HG02973 (cell line): ENCODE data around the gene TTLL11.

Source experiments
- ATAC-seq: cut with Tn5 transposase; IDR thresholded peaks from one replicate; pipeline ENCODE4 v1.9.1; 2021; ENCODE audit warnings: moderate library complexity; ENCODE audit not compliant: unreplicated experiment

Gene TTLL11

DNA sequence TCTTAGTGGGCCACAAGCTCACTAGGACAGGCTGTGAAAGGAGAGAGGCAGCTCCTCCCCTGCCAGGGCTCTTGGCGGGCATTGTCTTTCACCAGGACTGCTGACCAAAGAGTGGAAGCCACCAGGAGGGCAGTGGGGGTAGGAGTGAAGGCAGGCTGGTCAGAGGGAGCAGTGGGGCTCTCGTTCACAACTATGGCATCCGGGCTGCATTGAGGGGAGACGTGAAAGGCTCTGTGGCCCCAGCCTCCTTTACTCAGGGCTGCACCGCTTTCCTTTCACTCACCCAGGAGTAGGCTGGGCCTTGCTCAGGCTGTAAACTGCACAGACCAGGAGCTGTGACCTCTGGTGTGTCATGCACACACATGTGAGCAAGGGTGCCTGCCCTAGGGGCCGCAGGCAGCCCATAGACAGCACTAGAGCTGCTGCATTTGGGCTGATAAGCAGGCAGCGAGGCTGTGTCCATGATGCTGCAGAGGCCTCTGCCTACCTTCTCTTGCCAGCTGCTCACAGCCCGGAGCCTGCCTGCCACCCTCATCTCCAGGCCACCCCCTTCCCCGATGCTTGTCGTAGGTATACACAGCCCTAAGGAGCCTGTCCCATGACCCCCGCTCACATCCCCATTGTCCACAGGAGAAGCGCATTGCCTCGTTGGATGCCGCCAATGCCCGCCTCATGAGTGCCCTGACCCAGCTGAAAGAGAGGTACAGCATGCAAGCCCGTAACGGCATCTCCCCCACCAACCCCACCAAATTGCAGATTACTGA lies 311.2 kb downstream of the TTLL11 start:
- no peak for ATAC-seq

DNA sequence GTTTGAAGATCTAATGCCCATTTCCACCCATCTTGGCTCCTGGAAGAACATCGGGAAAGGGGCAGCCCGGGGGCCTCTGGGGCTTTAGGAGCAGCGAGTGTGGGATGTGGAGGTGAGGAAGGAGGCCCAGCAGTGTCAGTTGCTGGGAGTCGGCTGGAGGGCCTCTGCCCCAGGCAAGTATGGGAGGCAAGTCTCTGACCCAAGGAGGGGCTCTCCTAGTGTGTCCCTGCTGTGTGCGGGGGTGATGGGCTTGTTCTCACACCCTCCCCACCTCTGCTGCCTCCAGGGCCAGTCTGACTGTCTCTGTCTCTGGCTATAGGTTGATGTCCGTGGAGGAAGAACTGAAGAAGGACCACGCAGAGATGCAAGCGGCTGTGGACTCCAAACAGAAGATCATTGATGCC lies 312.0 kb downstream of the TTLL11 start:
- ATAC-seq, result no peak

DNA sequence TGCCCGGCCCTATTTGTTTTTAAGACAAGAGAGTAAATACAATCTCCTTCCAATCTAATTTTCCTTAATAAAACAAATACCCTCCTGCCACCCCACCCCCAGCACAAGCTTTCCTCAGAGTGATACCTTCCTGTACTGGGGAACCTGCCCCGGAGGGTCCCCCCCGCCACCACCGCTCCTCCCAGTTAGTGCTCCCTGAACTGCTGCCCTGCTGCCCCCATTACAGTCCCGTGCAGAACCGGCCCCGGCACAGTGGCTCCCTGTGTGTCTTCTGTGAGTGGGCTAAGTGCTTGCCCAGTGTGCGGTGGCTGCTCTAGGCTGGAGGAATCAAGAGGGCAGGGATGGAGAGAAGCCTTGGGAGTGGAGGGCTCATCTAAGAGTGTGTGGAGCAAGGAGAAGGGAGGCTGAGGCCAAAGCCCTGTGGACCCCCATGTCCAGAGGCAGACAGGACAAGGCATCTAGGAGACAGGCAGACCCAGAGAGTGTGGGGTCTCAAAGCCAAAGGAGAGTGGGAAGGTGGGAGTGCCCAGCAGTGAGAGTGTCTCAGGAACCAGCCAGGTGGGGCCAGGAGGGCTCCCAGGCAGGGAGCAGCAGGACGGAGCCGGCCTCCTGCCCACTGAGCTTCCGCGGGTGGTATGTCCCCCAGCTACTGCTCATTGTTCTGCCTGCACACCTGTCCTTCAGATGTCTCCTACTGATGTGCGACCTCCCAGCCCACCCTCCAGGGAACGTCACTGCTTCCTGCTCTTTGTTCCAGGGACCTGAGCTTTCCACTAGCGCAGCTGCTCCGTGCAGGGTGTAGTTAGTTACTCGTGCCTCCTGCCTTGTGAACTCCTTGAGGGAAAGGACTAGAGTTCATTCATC lies 312.7 kb downstream of the TTLL11 start:
- ATAC-seq, result no peak

DNA sequence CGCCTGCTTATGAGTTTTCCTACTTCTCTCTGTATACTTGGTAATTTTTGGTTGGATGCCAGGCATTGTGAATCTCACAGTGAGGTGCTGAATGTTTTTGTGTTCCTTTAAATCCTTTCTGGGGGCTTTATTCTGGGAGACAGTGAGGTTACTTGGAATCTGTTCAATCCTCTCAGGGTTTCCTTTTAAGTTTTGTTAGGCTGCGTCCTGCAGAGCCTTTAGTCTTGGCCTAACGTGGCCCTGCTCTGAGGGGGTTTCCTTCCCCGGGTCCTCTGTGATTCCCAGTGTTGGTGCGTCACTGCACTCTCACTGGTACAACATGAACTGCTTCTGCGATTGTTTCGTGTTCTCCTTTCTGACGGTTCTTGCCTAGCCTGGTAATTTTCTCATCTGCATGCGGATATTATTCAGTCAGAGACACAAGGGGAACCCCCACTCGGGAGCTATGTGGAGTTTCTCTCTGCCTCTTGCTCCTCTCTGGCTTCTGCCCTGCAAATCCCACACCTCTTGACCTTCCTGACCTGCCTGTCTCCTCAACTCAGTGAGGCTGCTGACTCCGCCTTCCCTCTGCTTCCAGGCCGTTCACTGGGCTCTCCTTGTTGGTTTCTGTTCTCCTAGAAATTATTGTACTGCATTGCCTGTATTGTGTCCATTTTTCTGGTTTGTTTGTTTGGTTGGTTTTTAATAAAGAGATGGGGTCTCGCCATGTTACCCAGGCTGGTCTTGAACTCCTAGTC lies 313.6 kb downstream of the TTLL11 start:
- ATAC-seq, result no peak

DNA sequence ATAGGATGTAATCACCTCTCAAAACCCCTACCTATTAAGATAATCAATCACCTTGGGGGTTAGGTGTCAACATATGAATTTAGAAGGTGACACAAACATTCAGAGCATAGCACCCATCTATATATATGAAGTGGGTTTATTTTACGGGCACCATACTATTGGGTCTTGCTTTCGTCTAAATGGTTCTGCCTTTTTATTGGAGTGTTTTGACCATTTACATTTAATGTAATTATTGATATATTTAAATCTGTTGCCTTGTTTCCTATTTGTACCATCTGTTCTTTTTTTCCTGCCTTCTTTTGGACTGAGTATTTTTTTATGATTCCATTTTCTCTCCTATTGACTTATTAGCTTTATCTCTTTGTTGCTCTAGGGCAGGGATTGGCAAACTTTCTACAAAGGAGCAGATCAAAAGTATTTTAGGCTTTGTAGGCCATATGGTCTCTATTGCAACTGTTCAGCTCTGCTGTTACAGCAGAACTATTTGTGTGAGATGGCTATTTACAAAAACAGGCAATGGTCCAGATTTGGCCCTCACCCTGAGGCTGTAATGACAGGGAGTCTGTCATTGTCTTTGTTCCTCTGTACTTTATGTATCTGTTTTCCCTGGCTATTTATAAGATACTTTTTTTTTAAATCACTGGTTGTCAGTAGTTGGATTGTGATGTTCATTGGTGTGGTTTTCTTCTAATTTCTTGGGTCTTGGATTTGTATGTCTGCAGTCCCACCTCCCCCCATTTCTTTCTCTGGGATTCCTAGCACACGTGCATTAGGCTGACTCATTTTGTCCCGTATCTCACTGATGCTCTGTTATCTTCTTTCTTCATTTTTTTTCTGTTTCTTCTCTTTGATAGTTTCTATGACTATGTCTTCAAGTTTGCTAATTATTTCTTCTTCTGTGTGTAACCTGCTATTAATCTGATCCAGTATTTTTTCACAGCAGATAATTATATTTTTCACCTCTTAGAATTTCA lies 314.6 kb downstream of the TTLL11 start:
- no peak for ATAC-seq

DNA sequence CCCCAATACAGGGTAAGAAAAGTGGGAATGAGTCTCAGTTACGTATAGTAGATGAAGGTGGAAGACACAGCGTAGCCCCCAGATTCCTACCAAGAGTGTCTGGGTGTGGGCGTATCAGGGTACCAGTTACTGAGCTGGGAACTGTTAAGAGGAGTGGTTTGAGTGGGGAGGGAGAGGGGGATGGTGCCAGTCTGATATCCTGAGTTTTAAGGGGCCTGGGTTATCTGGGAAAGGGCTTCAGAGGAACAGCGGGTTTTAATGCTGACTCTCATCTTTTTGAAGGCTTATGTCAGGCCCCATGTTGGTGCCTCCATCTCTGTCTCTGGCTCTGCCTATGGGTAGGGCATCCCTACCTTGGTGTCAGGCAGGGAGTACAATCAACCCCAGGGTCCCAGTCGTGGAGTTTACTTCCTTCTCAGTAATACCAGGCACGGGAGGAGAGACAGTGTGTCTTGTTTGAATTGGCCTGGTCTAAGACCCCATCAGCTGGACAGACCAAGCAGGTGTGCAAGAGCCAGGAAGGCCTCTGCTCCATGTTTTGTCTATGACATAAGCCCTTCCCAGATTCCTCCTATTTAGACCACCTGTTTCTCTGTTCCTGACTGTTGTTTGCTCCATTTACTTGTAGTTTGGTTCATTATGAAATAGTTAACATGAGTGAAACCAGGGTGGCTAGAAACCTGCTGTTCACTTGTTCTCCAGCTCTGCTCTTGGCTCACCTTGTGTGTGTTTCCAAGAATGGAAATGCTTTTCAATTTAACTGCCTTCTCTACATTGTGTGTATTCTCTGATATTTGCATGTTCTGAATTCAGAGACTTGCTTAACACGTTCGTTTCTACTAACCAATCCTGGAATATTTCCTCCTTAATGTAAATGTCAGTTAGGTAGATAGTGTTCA lies 316.1 kb downstream of the TTLL11 start:
- ATAC-seq, result no peak

DNA sequence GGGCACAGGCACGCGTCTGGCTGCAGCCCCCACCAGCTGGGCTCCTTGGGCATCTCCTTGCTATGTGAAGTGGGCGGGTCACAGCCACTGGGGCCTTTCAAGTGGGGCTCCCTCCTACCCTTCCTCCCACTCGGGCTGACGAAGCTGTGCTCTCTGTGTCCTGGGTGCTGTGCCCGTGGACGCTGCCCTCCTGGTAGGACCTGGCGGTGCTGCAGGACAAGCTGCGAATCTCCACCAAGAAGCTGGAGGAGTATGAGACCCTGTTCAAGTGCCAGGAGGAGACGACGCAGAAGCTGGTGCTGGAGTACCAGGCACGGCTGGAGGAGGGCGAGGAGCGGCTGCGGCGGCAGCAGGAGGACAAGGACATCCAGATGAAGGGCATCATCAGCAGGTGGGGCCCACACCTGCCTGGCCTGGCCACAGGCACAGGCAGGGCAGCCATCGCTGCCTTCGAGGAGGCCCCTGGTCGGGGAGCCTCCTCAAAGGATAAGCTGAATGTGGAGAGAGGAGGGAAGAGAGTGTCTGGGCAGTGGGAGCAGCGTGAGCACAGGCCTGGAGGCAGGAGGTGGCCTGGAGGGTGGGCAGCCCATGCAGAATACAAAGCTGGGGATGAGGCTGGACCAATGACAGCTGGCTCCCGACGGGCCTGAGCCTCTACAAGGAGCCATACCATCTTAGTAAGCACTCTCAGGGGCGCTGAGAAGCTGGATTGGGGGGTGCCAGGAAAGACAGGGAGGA lies 316.9 kb downstream of the TTLL11 start:
- ATAC-seq, result no peak

DNA sequence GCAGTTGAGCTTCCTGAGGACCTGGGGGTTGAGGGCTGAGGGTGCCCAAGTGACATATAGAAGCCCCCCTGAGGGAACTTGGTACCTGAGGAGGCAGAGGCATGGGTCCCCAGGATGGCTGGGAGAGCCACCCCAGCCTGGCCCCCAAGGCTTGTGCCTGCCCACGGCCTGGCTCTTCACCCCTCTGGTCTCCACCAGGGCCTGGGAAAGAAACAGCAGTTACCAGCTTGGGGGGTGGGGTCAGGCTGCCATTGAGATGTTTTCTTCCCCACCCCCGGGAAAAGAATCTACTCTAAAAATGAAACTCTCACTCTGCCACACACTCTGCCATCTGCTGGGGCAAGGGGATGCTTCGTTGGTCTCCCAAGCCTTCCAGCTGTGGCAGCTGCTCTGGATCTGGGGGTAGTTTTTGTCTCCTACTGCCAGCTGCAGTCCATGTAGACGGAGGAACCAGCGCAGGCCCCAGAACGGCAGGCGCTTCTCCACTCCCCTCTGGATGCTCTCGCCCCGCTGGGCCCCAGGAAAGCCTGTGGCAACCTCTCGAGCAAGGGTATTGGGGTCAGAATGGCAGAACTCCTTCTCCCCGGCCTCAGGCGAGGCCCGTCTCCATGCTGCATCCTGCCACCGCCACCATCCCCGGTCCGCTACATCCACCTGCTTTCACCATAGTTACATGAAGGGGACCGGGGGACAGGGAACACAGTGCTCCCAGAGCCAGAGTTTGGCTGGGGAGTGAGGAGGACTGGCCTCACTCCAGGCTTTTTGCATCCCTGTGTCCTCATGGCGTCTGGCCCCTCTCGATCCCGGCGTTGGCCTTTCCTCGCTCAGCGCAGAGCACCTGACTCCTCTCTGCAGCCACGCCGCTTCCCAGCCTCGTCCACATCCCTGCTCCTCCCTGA lies 318.1 kb downstream of the TTLL11 start:
- no peak for ATAC-seq

DNA sequence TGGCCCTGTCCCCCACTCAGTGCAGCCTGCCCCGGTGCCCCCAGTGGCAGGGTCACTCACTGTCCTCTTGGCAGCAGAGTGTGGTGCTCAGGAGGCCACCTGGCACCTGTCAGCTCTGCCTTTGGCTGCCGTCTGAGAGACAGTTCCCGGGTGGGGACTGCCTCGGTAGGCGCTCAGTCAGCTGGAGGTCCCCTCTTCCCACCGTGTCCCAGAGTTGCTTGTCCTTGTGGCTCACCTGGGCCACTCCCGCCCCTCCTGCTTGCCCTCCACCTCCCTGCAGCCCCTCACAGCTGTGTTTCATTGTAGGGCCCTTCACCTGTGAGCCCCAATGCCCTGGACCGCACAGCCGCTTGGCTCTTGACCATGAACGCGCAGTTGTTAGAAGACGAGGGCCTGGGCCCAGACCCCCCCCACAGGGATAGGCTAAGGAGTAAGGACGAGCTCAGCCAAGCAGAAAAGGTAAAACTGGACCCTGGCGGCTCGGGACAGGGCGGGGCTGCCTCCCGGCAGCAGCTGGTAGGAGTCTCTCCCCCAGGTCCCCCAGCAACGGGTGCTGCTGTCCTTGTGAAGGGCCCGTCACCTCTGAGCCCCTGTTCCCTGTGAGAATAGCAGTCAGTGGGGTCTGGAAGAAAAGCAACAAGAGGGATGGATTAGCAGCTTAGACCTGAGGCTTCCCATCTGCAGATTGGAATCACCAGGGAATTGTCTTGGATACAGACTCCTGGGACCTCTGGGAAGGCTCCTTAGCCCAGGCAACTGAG lies 319.0 kb downstream of the TTLL11 start:
- ATAC-seq, result no peak

DNA sequence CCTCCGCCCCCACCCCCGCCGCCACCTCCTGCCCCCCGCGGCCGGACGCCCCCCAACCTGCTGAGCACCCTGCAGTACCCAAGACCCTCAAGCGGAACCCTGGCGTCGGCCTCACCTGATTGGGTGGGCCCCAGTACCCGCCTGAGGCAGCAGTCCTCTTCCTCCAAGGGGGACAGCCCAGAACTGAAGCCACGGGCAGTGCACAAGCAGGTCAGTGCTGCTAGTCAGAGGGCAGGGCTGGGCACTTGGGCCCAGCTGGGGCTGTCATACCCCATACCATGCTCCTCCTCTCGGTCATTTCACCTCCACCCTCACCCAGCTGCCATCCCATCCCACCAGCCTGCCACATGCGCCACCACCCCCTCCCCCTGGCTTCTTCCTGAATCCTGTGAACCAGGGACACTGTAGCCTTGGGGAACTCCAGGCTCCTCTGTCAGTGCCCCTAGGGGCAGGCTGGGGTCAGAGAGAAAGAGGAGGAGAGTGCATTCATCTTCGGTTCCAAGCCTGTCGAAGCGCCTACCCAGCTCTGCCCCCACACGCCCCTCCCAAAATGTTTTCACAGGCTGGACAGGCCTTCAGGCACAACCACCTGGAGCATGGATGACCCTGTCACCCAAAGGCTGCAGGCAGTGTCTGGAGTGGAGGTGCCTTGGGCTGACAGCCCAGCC lies 319.7 kb downstream of the TTLL11 start:
- no peak for ATAC-seq

DNA sequence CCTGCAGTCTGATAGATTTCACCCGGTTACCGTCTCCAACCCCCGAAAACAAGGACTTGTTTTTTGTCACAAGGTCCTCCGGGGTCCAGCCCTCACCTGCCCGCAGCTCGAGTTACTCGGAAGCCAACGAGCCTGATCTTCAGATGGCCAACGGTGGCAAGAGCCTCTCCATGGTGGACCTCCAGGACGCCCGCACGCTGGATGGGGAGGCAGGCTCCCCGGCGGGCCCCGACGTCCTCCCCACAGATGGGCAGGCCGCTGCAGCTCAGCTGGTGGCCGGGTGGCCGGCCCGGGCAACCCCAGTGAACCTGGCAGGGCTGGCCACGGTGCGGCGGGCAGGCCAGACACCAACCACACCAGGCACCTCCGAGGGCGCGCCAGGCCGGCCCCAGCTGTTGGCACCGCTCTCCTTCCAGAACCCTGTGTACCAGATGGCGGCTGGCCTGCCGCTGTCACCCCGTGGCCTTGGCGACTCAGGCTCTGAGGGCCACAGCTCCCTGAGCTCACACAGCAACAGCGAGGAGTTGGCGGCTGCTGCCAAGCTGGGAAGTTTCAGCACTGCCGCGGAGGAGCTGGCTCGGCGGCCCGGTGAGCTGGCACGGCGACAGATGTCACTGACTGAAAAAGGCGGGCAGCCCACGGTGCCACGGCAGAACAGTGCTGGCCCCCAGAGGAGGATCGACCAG lies 320.4 kb downstream of the TTLL11 start:
- no peak for ATAC-seq
